ENCODE data around the gene NFIB.

Gene NFIB

DNA sequence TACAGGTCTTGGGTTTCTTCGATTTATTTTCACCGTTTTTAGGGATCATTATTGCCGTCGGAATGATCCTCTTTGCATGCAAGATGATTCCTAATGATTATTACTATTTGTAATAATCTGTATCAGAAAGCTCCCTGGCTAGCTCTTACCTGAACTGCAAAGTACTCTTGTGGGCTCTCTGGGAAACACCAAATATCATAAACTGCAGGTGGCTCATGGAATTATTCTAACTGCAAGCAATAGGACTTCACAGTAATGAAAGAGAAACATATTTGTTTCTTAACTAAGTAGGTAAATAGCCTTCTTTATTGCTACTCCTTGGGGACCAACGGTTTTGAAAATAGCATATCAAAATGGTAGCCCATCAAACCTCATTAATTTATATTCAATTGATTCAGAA, 219.4 kb downstream of the NFIB start:
- H3K36me3 ChIP-seq (ENCODE audit: insufficient read depth, low read length), result no peaks in the 10 kb centered on the region
- H2AFZ ChIP-seq (ENCODE audit: low read length), result no peak overlapping the region
- no peak overlapping the region for H3K4me2 ChIP-seq (ENCODE audit: low read depth, low read length, poor library complexity, severe bottlenecking)
- H3F3A ChIP-seq (ENCODE audit: low read depth), result no peaks in the 10 kb centered on the region
- H3K4me1 ChIP-seq (ENCODE audit: insufficient read depth, low read length, poor library complexity, severe bottlenecking), result peaks cover 18% of the 10 kb centered on the region
- H3K9ac ChIP-seq (ENCODE audit: low read depth, low read length, poor library complexity, severe bottlenecking), result no peak overlapping the region
- H3K9me3 ChIP-seq (ENCODE audit: insufficient read depth, low read depth, low read length), result no peaks in the 10 kb centered on the region
- H3K27me3 ChIP-seq (ENCODE audit: insufficient read depth, low read length, poor library complexity, severe bottlenecking), result no peaks in the 10 kb centered on the region
- H3K9me2 ChIP-seq (replicated peaks; ENCODE audit: low read depth, low read length), result no peaks in the 10 kb centered on the region
- H3K79me2 ChIP-seq (ENCODE audit: insufficient read depth, low read length), result no peaks in the 10 kb centered on the region
- TF ChIP-seq, protein P1, sequence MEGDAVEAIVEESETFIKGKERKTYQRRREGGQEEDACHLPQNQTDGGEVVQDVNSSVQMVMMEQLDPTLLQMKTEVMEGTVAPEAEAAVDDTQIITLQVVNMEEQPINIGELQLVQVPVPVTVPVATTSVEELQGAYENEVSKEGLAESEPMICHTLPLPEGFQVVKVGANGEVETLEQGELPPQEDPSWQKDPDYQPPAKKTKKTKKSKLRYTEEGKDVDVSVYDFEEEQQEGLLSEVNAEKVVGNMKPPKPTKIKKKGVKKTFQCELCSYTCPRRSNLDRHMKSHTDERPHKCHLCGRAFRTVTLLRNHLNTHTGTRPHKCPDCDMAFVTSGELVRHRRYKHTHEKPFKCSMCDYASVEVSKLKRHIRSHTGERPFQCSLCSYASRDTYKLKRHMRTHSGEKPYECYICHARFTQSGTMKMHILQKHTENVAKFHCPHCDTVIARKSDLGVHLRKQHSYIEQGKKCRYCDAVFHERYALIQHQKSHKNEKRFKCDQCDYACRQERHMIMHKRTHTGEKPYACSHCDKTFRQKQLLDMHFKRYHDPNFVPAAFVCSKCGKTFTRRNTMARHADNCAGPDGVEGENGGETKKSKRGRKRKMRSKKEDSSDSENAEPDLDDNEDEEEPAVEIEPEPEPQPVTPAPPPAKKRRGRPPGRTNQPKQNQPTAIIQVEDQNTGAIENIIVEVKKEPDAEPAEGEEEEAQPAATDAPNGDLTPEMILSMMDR (conservative IDR thresholded peaks at IDR 0.05; ENCODE audit: low read length), result no peak
- TF ChIP-seq EZH2phosphoT487 (IDR thresholded peaks at IDR 0.05; ENCODE audit: borderline replicate concordance), result no peak
- H3K4me3 ChIP-seq (ENCODE audit: low read length, poor library complexity, severe bottlenecking), result no peak overlapping the region
- no peaks in the 10 kb centered on the region for H4K20me1 ChIP-seq (ENCODE audit: insufficient read depth, low read length, poor library complexity, severe bottlenecking)

DNA sequence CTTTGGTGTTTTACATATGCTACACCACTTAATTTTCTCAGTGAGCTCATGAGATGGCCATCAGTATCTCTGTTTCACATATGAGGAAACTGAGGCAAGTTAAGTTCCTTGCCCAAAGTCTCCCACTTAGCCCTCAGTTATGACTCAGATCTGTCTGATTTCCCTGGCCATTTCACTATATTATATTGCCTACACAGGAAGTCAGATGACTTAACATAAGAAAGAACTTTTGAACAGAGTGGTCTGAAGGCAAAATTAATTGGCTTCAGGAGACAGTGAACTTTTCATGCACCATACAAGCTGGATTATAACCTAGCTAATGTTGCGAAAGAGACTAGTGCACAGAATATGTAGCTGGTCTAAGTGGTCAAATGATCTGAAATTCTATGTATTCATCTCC, 221.6 kb downstream of the NFIB start:
- H3K9ac ChIP-seq (ENCODE audit: low read depth, low read length, poor library complexity, severe bottlenecking), result no peak overlapping the region
- no peak overlapping the region for H3K4me3 ChIP-seq (ENCODE audit: low read length, poor library complexity, severe bottlenecking)
- H4K20me1 ChIP-seq (ENCODE audit: insufficient read depth, low read length, poor library complexity, severe bottlenecking), result no peaks in the 10 kb centered on the region
- H3K9me3 ChIP-seq (ENCODE audit: insufficient read depth, low read depth, low read length), result no peaks in the 10 kb centered on the region
- no peaks in the 10 kb centered on the region for H3K79me2 ChIP-seq (ENCODE audit: insufficient read depth, low read length)
- H3K4me1 ChIP-seq (ENCODE audit: insufficient read depth, low read length, poor library complexity, severe bottlenecking), result peaks cover 15% of the 10 kb centered on the region
- H3K36me3 ChIP-seq (ENCODE audit: insufficient read depth, low read length), result no peaks in the 10 kb centered on the region
- no peaks in the 10 kb centered on the region for H3F3A ChIP-seq (ENCODE audit: low read depth)
- no peak for TF ChIP-seq EZH2phosphoT487 (IDR thresholded peaks at IDR 0.05; ENCODE audit: borderline replicate concordance)
- H3K4me2 ChIP-seq (ENCODE audit: low read depth, low read length, poor library complexity, severe bottlenecking), result no peak overlapping the region
- H3K9me2 ChIP-seq (replicated peaks; ENCODE audit: low read depth, low read length), result no peaks in the 10 kb centered on the region
- no peak overlapping the region for H2AFZ ChIP-seq (ENCODE audit: low read length)
- H3K27me3 ChIP-seq (ENCODE audit: insufficient read depth, low read length, poor library complexity, severe bottlenecking), result no peaks in the 10 kb centered on the region

DNA sequence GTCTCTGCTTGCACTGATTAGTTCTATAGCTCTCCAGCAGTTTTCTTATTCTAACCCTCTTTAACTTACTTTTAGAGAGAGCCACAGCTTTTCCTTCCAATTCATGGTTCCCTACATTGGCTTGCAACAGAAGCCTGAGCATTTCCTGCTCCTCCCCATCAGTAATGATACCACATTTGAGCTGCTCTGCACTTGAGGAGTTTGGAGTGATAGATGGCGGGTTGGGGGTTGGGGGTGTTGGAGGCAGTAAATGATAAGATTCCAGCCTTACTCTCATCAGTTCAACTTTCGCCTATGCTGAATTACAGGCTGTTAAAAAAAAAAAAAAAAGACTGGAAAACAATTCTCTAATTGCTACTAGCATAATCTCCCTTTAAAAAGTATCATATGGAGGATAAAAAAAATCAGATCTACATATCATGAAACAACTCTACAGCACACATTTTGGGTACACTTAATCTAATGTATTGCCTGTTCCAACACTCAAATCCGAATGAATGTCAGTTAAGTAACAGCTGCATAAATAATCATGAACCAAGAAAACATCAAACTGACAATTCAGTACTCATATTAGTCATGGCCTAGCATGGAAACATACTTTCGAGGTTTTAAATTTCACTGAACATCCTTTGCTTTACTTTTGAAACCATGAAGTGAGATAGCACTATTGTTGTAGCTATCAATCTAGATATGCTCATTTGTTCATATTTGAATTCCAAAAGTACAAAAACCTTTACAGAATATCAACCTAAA, 224.7 kb downstream of the NFIB start:
- no peaks in the 10 kb centered on the region for H3F3A ChIP-seq (ENCODE audit: low read depth)
- H3K9ac ChIP-seq (ENCODE audit: low read depth, low read length, poor library complexity, severe bottlenecking), result no peak overlapping the region
- no peaks in the 10 kb centered on the region for H3K27me3 ChIP-seq (ENCODE audit: insufficient read depth, low read length, poor library complexity, severe bottlenecking)
- no peaks in the 10 kb centered on the region for H3K36me3 ChIP-seq (ENCODE audit: insufficient read depth, low read length)
- H3K9me3 ChIP-seq (ENCODE audit: insufficient read depth, low read depth, low read length), result no peaks in the 10 kb centered on the region
- no peaks in the 10 kb centered on the region for H4K20me1 ChIP-seq (ENCODE audit: insufficient read depth, low read length, poor library complexity, severe bottlenecking)
- H3K79me2 ChIP-seq (ENCODE audit: insufficient read depth, low read length), result no peaks in the 10 kb centered on the region
- peaks cover 12% of the 10 kb centered on the region for H3K4me1 ChIP-seq (ENCODE audit: insufficient read depth, low read length, poor library complexity, severe bottlenecking)
- no peak for TF ChIP-seq EZH2phosphoT487 (IDR thresholded peaks at IDR 0.05; ENCODE audit: borderline replicate concordance)
- TF ChIP-seq, protein P1 (conservative IDR thresholded peaks at IDR 0.05; ENCODE audit: low read length), result no peak
- no peak overlapping the region for H3K4me2 ChIP-seq (ENCODE audit: low read depth, low read length, poor library complexity, severe bottlenecking)
- no peak overlapping the region for H2AFZ ChIP-seq (ENCODE audit: low read length)
- H3K4me3 ChIP-seq (ENCODE audit: low read length, poor library complexity, severe bottlenecking), result no peak overlapping the region
- no peaks in the 10 kb centered on the region for H3K9me2 ChIP-seq (replicated peaks; ENCODE audit: low read depth, low read length)

DNA sequence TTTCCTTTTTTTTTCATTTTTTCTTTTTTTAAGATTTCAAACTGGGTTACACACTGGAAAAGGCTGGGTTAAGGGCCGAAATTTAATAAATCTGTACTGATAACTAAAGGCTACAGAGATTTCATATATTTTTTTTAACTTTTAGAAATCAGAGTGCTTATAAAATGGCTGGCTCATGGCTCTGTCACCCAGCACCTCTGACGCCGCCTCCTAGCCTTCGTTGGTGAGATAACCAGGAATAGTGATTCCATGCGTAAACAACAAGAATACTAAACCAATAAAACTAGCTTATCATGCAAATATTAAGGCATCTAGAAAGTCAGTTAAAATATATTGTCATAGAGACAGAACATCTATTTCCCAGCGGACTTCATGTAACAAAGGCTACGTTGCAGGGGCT, 226.4 kb downstream of the NFIB start:
- Histone ChIP-seq H3K9me3 (ENCODE audit: insufficient read depth, low read depth, low read length) (no peaks in the 10 kb centered on the region), H3F3A (ENCODE audit: low read depth) (no peaks in the 10 kb centered on the region), H3K9ac (ENCODE audit: low read depth, low read length, poor library complexity, severe bottlenecking) (no peak overlapping the region), H2AFZ (ENCODE audit: low read length) (no peak overlapping the region), H3K9me2 (replicated peaks; ENCODE audit: low read depth, low read length) (no peaks in the 10 kb centered on the region), H3K4me3 (ENCODE audit: low read length, poor library complexity, severe bottlenecking) (no peak overlapping the region), H3K36me3 (ENCODE audit: insufficient read depth, low read length) (no peaks in the 10 kb centered on the region), H3K4me2 (ENCODE audit: low read depth, low read length, poor library complexity, severe bottlenecking) (no peak overlapping the region), H3K4me1 (ENCODE audit: insufficient read depth, low read length, poor library complexity, severe bottlenecking) (peaks cover 7% of the 10 kb centered on the region), H3K27me3 (ENCODE audit: insufficient read depth, low read length, poor library complexity, severe bottlenecking) (no peaks in the 10 kb centered on the region), H3K79me2 (ENCODE audit: insufficient read depth, low read length) (no peaks in the 10 kb centered on the region), H4K20me1 (ENCODE audit: insufficient read depth, low read length, poor library complexity, severe bottlenecking) (no peaks in the 10 kb centered on the region)
- TF ChIP-seq, protein P1 (conservative IDR thresholded peaks at IDR 0.05; ENCODE audit: low read length), result no peak
- TF ChIP-seq EZH2phosphoT487 (IDR thresholded peaks at IDR 0.05; ENCODE audit: borderline replicate concordance), result no peak
